PC-3 (cell line): Measurements from ENCODE around the gene ZC3H12C. TPM values are rescaled to one million over a fixed set of nuclear protein-coding genes. Genes with fewer than 3 reads are reported as not detected.

ENCODE experiments used
- ATAC-seq: fragments of 200-7000 bp; cut with Tn5 transposase; 2 replicates; pipeline ENCODE4 v1.9.1; 2020; ENCODE audit warnings: mild to moderate bottlenecking, moderate library complexity
- BruUV-seq: library from RNA; stranded (reverse); fragments of 400-500 nt; replicated peaks from 2 replicates; lab custom pipeline; 2021; lab: Mats Ljungman, UMichigan
- CTCF ChIA-PET: fragments of 300-600 bp; sonication (Branson Sonifier 250); formaldehyde crosslinking; loops from one replicate; lab custom pipeline; 2022; ENCODE audit warnings: antibody characterized with exemption; lab: Charles Lee
- POLR2A ChIA-PET: fragments of 300-600 bp; sonication (Branson Sonifier 250); formaldehyde crosslinking; loops from one replicate; lab custom pipeline; 2022; ENCODE audit warnings: antibody characterized with exemption; ENCODE audit not compliant: unreplicated experiment; lab: Charles Lee
- DNase-seq: peaks from one replicate; pipeline ENCODE4 v3.0.0-alpha.2; 2015
- H2AFZ ChIP-seq: fragments of 300-600 bp; sonication (generic); 2 replicates; pipeline ENCODE4 v1.6.0; 2016; ENCODE audit warnings: antibody characterized with exemption, low read length
- H3F3A ChIP-seq: fragments of 300-600 bp; sonication (generic); one replicate; pipeline ENCODE4 v1.6.0; 2017; ENCODE audit warnings: antibody characterized with exemption, low read length, control low read depth, mild to moderate bottlenecking; ENCODE audit not compliant: unreplicated experiment
- H3K27ac ChIP-seq: fragments of 300-600 bp; sonication (generic); 2 replicates; pipeline ENCODE4 v1.5.1; 2016; ENCODE audit warnings: mild to moderate bottlenecking, low read length
- H3K27me3 ChIP-seq: fragments of 300-600 bp; sonication (generic); 2 replicates; pipeline ENCODE4 v1.6.1; 2016; ENCODE audit warnings: low read length, mixed read lengths
- H3K36me3 ChIP-seq: fragments of 300-600 bp; sonication (generic); 2 replicates; pipeline ENCODE4 v1.6.1; 2016; ENCODE audit warnings: low read depth, mixed run types, low read length, mixed read lengths
- H3K4me1 ChIP-seq: fragments of 300-600 bp; sonication (generic); 2 replicates; pipeline ENCODE4 v1.5.1; 2016; ENCODE audit warnings: low read length; ENCODE audit not compliant: insufficient read depth
- H3K4me2 ChIP-seq: fragments of 300-600 bp; sonication (generic); 2 replicates; pipeline ENCODE4 v1.6.0; 2016; ENCODE audit warnings: low read length
- H3K4me3 ChIP-seq: fragments of 300-600 bp; sonication (generic); 2 replicates; pipeline ENCODE4 v1.5.1; 2016; ENCODE audit warnings: mild to moderate bottlenecking, low read length, mixed read lengths
- H3K79me2 ChIP-seq: fragments of 300-600 bp; sonication (generic); 2 replicates; pipeline ENCODE4 v1.6.1; 2017; ENCODE audit warnings: low read length, mixed read lengths
- H3K9ac ChIP-seq: fragments of 300-600 bp; sonication (generic); 2 replicates; pipeline ENCODE4 v1.6.0; 2016; ENCODE audit warnings: mild to moderate bottlenecking, low read length
- H3K9me2 ChIP-seq: fragments of 300-600 bp; sonication (generic); replicated peaks from 2 replicates; pipeline ENCODE4 v1.6.1; 2016; ENCODE audit warnings: mixed run types, low read length, mixed read lengths
- H3K9me3 ChIP-seq: fragments of 300-600 bp; sonication (generic); 2 replicates; pipeline ENCODE4 v1.6.1; 2016; ENCODE audit warnings: low read length, mixed read lengths
- H4K20me1 ChIP-seq: fragments of 300-600 bp; sonication (generic); 2 replicates; pipeline ENCODE4 v1.6.1; 2016; ENCODE audit warnings: low read length, mixed read lengths
- CTCF ChIP-seq: fragments of 300-600 bp; sonication (generic); conservative IDR thresholded peaks from 2 replicates; pipeline ENCODE4 v1.5.1; 2017; ENCODE audit warnings: antibody characterized with exemption, low read depth, mild to moderate bottlenecking, low read length
- EZH2 ChIP-seq: fragments of 300-600 bp; sonication (generic); IDR thresholded peaks from one replicate; pipeline ENCODE4 v1.6.1; 2017; ENCODE audit warnings: antibody characterized with exemption, mild to moderate bottlenecking, low read length; ENCODE audit not compliant: unreplicated experiment
- EZH2phosphoT487 ChIP-seq: fragments of 300-600 bp; sonication (generic); IDR thresholded peaks from 2 replicates; pipeline ENCODE4 v1.6.1; 2018; ENCODE audit warnings: mild to moderate bottlenecking, antibody characterized with exemption, low read length, borderline replicate concordance
- intact Hi-C: fragments of 100-400 bp; cut with micrococcal nuclease; formaldehyde crosslinking; loops from 2 replicates; pipeline ENCODE4 v1.9.0; 2023
- total RNA-seq: library from RNA; depleted of rRNA; stranded (reverse); fragments of >200 nt; gene quantifications from 2 replicates; pipeline ENCODE4 v1.2.3, GENCODE V29; 2014

ZC3H12C gene
- total RNA-seq, 1 experiment from 2014 or later, result 30.7 TPM

- no peaks in the 10 kb centered on the region for H3K79me2 ChIP-seq
- no peak overlapping the region for H3K4me3 ChIP-seq
- no peak for TF ChIP-seq EZH2phosphoT487
- no peak for TF ChIP-seq EZH2
- TF ChIP-seq CTCF, result no peak
- ATAC-seq (no peak), DNase-seq (peak; percentile 54)
- CTCF ChIA-PET, result no interaction called here
- no TSS peak for BruUV-seq
- peak overlapping the region; percentile 1; the same call in 1 of the 2 replicates for H3K4me2 ChIP-seq
- H3K4me1 ChIP-seq, result peaks cover 77% of the 10 kb centered on the region
- H3K9me3 ChIP-seq, result no peaks in the 10 kb centered on the region
- POLR2A ChIA-PET, result no interaction called here
- peaks cover 15% of the 10 kb centered on the region for H3F3A ChIP-seq
- H3K36me3 ChIP-seq, result no peaks in the 10 kb centered on the region
- intact Hi-C loops, result loop anchor here (5.0 kb wide), 1 partner anchor 249 kb away; no protein-coding TSS in a partner anchor
- H4K20me1 ChIP-seq, result no peaks in the 10 kb centered on the region
- peak overlapping the region; percentile 92 for H3K27ac ChIP-seq
- H3K9ac ChIP-seq, result peak overlapping the region; percentile 78
- no peak overlapping the region for H2AFZ ChIP-seq
- no peaks in the 10 kb centered on the region for H3K27me3 ChIP-seq
- H3K9me2 ChIP-seq, result no peaks in the 10 kb centered on the region
These were observed 105.0 kb downstream of the ZC3H12C start for GRCh38 chr11:110198031-110198729.

GRCh38 chr11:110199184-110199981, 106.2 kb downstream of the ZC3H12C start:
- intact Hi-C loops, result loop anchor here (5.0 kb wide), 1 partner anchor 248 kb away; no protein-coding TSS in a partner anchor
- ChIA-PET POLR2A (no interaction called here), CTCF (interaction anchor here (1.5 kb wide), 1 partner anchor 168 kb away, joined by 4 read pairs; no protein-coding TSS in a partner anchor)
- peak overlapping the region; percentile 65 for H3K4me2 ChIP-seq
- H3K36me3 ChIP-seq, result no peaks in the 10 kb centered on the region
- H3F3A ChIP-seq, result peaks cover 15% of the 10 kb centered on the region
- no peaks in the 10 kb centered on the region for H3K79me2 ChIP-seq
- peak overlapping the region; percentile 27 for H3K9ac ChIP-seq
- H3K9me3 ChIP-seq, result no peaks in the 10 kb centered on the region
- no TSS peak for BruUV-seq
- no peaks in the 10 kb centered on the region for H3K27me3 ChIP-seq
- peak overlapping the region; percentile 81 for H3K27ac ChIP-seq
- TF ChIP-seq EZH2 (no peak), EZH2phosphoT487 (no peak), CTCF (no peak)
- H3K4me3 ChIP-seq, result no peak overlapping the region
- no peaks in the 10 kb centered on the region for H3K9me2 ChIP-seq
- DNase-seq, result peak; percentile 30
- ATAC-seq, result no peak
- H2AFZ ChIP-seq, result no peak overlapping the region
- peaks cover 67% of the 10 kb centered on the region for H3K4me1 ChIP-seq
- no peaks in the 10 kb centered on the region for H4K20me1 ChIP-seq
